ENCODE data around the gene HNF1B.
"Not testable (repeated sequence)": the region's sequence is repeated elsewhere in the genome, so short reads cannot be mapped to it uniquely, and the experiment has no call there.

HNF1B gene, protein sequence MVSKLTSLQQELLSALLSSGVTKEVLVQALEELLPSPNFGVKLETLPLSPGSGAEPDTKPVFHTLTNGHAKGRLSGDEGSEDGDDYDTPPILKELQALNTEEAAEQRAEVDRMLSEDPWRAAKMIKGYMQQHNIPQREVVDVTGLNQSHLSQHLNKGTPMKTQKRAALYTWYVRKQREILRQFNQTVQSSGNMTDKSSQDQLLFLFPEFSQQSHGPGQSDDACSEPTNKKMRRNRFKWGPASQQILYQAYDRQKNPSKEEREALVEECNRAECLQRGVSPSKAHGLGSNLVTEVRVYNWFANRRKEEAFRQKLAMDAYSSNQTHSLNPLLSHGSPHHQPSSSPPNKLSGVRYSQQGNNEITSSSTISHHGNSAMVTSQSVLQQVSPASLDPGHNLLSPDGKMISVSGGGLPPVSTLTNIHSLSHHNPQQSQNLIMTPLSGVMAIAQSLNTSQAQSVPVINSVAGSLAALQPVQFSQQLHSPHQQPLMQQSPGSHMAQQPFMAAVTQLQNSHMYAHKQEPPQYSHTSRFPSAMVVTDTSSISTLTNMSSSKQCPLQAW

DNA sequence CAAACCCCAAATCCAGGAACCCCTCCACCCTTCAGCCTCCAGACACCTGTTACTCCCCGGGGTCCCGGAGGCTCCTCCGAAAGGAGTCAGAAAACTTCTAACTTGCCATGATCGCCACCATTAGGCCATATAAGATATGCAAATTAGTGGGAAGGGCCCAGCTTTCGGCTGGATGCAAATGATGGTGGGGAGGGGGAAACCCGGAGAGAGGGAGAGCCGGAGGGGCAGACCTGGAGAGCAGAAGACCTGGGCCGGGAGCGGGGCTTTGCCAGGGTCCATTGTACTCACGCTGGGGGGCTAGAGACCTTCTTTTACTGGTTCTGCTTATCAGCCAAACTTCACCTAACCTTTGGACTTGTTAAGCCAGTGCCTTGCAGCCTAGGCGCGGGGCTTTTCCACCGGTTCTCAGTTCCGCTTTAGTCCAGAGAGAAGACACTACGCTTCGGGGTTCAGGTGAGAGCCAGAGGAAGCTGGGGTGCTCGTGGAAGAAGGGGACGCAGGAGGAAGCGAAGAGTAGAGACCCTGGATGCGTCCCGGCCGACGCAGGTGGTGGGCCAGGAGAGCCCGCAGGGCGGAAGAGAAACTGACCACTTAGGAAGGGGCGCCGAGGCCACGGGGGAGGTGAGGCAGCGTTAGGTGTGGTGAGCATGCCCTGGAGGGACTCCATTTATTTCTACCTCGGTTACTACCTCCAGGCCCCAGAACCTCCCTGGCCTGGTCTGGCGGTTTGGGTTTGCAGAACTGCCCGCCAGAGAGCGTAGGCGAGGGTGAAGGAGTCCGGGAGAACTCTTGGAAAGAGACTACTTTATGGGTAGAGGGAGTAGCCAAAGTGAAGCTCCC, at the start of gene HNF1B:
Gene HNF1B, minus strand, starts transcription at position 99 of the 840 bp plus-strand sequence. CDS start 175 bp downstream, outside the sequence.
- DNase-seq: no peak

DNA sequence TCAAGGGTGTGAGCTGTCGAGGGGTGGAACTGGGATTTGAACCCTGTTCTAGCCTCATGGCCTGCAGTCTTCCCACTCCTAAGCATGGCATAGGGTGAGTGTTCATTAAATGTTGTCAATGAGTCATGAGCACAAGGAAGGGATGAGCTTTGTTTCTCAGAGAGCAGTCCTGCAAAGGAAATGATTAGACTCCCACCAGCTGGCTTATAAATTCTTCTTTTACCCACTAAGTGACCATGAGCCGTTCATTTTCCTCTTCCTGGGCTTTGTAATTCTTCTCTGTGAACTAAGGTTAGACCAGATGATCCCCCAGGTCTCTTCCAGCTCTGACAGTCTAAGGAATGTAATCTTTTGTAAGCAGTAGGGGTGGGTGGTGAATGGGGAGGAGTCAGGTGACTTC, 47.9 kb upstream of the HNF1B start:
- peak; percentile 55 for DNase-seq

DNA sequence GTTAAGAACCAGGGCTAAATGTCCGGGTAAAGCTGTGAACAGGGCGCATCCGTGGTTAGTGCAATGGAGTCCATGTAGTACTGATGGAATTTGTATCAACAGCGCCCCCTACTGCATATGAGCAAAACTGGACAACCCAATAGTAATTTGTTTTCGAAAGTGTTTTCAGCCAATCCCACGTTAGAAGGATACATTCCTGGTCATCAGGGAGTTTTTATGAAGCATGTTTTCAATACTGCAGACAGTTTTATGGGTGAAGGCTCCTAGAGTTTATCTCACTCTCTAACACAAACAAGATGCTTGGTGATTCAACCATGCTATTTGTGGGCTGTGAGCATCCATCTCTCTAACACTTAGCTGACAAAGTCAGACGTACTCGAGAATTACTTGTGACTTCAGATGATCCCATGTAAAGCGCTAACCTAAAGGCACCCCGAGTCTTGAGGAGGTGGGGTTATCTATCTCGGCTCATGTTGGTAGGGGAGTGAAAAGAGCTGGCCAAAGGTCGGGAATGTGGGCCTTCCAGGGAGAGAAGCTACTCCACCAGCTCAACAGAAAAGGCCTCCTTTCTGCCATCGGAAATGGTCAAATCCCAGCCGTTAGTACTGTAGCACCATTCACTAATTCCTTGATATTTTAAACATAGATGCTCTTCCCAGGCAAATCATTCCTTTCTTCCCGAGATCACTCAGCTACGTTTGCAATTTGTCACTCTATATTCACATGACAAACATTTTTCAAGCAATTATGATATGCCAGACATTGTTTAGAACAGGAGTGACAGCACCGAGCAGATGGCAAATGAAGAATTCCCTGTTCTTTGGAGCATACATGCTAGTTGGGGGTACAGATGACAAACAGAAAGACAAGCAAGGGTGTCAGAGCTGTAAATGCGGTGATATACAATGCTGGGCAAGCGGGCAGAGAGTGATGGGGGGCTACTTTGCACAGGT, 46.9 kb upstream of the HNF1B start:
- peak; percentile 40 for DNase-seq

DNA sequence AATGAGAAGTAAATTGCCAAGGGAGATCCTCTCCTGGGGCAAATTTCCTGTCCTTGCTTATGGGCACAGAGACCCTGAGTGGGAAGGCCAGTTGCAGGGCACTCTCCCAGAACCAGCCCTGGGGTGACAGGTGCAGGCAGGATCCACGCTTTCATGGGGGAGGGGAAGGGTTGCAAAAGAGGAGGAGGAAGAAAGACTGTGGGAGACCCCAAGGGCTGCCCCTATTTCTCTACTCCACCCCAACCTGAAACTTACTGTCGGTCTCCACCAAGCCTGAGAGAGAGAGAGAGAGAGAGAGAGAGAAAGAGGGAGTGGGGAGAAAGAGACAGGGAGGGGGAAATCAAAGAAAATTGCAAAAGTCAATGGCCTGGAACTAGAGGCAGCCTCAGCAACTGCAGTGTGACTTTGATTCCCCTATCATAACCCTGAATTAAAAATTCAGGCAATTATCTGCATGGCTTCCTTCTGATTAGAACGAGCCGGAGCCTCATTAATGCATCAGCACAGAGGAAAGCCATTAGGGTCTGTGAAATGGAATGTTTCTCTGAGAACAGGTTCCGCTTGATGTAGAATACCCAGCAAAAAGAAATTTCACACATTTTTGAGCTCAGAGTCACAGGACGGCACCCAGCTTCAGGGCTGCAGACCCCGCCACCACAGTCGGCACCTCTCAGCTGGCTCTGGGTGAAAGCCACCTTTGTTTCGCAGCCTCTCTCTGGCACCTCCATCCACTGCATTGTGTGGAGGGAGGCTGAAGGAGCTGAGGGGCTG, 45.1 kb upstream of the HNF1B start:
- no peak for DNase-seq

DNA sequence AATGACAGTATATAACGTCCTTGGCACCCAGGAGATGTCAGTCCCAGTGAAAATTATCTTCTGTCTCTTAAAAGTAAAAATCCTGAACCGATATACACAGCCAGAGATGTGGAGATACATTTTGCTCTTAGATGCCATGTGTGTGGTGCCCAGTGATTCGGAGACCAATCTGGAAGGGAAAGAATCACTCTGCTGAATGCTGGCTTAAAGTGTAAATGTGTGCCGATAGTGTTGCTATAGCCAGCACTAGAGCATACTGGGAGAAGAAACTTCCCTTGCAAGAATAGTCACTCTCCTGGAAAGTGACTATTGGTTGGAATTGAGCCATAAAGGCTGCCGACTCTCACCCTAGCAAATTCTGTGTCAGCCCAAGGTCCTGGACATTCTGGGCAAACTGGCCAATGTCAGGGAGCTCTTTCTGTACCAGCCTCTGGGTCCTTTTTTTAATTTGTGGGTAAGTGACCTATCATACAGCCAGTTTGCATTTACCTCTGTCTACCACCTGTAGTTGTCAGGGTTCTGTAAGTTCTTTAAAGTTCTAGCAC, 44.2 kb upstream of the HNF1B start:
- DNase-seq: no peak

DNA sequence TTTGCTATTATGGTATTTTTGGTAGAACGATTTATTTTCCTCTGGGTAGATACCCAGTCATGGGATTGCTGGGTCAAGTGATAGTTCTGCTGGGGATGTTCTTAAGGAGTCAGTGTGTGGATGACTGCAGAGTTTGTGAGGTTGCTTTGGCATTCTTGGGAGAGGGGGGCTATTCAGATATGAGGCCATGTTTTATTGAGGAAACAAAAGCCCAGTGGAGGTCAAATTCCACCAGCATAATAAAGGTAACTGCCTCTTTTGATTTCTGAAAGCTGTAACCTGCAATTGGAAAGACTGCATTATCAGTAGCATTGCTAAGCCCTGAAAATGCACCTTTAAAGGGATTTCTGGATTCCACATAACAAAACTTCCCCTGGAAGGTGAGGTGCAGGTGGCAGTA, 43.7 kb upstream of the HNF1B start:
- no peak for DNase-seq

DNA sequence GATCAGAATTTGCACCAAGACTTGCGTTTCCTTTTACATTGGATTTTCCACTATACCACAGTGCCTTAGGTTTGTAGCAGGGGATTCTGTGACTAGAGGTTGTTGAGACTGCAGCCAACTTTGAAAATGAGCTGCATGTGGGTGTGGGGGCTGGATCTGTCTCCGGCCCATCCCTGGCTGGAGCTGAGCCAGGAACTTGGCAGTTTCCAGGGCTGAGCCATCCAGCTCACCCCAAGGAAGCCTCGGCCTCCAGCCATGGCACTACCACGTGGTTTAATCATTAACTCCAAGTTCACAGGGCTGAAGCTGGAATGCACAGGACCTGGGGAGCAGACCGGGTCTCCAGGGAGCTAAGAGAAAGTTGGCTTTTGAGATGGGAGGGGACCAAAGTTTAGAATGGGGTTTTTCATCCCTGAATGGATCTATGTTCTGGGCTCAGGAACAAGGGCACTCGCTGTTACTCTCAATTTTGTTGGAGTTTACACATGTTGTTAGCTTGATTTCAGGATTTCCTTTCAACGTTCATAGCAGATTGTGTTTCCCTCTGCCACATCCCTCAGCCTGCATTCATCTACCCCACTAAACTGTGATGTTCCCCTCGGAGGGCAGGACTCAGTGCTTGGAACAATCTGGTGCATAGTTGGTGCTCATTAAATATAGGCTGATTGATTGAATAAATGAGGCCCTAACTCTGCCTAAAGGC, 42.3 kb upstream of the HNF1B start:
- peak; percentile 24 for DNase-seq

DNA sequence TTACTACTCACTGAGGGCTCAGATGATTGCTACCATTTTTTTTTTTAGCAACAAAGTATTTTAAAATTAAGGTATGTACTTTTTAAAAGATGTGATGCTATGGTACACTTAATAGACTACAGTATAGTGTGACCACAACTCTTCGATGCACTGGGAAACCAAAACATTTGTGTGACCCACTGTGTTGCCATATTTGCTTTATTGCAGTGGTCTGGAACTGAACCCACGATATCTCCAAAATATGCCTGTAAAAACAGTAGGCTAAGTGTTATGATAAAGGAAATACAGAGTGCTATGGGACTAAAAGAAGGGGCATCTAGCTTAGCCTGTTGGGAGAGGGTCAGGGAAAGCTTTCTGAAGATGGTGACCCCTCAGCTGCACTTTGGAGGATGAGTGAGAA, 41.6 kb upstream of the HNF1B start:
- DNase-seq: no peak

DNA sequence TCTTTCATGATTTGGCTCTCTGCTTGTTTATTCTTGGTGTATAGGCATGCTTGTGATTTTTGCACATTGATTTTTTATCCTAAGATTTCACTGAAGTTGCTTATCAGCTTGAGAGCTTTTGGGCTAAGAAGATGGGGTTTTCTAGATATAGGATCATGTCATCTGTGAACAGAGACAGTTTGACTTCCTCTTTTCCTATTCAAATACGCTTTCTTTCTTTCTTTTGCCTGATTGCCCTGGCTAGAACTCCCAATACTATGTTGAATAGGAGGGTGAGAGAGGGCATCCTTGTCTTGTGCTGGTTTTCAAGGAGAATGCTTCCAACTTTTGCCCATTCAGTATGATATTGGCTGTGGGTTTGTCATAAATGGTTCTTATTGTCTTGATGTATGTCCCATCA, 37.6 kb upstream of the HNF1B start:
- not testable (repeated sequence) for DNase-seq

DNA sequence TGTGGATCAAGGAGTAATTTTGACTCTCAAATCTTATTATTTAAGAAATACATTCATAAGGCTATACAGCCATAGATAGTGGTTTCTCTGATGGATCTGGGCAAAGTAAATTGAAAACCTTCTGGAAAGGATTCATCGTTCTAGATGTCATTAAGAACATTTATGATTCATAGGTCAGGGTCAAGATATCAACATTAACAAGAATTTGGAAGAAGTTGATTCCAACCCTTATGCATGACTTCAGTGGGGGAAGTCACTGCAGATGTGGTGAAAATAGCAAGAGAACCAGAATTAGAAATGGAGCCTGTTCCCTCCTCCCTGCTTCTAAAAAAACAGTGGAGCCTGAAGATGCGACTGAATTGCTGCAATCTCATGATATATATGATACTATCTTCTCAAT, 36.6 kb upstream of the HNF1B start:
- no peak for DNase-seq

DNA sequence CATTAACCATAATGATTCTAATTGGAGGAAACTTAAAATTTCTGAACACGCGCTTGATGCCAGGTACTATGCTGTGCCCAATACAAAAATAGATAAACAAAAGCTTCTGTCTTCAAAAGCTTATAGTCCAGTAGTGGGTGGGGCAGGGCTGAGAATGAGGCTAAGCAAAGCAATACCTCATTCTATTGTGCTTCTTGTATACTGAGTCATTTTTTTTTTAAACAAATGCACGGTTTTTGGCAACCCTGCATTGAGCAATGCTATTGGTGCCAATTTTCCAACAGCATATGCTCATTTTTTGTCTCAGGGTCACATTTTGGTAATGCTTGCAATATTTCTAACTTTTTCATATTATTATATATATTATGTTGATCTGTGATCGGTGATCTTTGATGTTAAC, 34.7 kb upstream of the HNF1B start:
- no peak for DNase-seq

DNA sequence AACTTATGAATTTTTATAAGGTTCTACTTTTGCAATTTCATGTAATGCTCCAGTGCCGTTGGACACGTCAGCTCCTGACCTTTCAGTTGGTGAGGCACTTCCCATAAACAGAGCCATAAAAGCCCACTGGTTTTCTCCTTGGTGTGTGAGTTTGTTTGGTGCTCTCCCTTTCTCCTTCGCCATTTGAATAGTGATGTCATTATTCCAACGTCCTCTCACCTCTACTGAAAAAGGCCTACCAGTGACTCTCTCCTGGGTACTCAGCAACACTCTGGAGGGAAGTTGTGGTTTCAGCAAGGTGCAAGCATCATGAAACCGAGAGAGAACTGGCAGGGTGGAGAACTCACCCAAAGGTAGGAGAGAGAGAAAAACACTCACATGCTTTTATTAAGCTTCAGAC, 29.6 kb upstream of the HNF1B start:
- DNase-seq: no peak

DNA sequence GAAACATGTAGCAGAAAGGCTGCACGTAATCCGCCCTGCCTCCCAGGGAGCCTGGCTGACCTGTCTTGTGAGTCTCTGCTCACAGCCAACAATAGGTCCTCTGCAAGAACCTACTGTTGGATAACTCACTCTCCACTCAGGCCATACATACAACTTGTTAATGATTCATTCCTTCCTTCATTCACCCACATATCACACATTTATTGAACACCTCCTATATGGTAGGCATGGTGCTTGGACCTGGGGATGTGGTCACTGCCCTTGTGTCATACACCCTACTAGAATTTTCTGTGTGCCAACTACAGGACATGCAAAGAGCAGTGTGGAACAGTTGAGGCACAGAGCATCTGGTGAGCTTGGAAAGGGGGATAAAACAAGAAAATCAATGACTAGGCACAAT, 28.1 kb upstream of the HNF1B start:
- DNase-seq: no peak

DNA sequence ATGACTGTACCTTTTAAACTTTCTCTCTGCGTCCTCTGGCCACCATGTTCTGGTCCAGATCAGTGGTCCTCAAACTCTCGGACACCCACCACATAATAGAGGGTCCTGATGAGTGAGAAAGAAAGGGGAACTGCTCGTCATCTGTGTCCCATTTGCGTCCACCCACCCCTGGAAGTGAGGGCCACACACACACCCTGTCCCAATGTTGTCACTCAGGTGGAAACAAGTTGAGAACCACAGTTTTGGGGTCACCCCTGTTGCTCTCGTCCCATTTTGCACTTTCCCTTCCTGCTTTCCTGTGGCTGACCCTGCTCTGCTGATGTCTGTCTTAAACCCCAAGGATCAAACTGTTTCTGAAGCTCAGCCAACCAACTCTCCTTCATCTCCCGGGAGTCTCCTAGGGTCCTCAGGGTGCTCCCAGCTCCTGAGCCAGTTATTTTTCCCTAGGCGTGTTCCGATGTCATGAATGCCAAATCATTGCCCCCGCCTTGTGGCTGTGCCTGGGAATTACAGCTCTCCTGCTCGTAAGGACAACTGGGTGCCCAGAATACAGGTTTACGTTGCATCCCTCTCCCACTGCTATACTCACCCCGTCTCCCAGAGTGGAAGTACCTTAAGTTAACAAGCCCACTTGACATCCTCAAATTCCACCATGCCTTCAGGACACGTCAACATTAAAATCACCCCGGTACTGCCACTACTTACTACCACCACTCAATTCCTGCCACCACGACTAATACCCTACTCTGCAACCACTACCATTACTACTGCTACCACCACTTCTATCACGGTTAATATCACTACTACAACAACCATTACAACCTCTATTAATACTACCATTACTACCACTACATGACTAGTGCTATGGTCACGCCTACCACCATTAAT, 26.0 kb upstream of the HNF1B start:
- DNase-seq: peak; percentile 58

DNA sequence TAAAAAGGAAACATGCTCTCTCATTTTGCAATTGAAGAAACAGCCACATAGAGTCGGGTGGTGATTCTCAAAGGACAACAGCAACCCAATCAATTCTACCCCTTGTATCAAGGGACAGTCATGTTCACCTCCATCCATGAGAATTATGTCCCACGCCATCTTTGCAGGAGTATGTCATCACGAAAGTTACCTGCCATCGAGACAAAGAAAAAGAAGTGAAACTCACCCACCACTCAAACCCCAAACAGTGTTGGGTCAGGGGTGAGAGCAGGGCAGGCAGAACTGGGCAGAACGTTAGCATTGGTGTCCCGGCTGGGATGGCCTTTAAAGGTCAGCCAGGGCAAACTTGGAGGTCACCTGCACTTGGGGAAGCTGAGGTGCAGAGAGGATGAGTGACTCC, 24.2 kb upstream of the HNF1B start:
- DNase-seq: no peak

DNA sequence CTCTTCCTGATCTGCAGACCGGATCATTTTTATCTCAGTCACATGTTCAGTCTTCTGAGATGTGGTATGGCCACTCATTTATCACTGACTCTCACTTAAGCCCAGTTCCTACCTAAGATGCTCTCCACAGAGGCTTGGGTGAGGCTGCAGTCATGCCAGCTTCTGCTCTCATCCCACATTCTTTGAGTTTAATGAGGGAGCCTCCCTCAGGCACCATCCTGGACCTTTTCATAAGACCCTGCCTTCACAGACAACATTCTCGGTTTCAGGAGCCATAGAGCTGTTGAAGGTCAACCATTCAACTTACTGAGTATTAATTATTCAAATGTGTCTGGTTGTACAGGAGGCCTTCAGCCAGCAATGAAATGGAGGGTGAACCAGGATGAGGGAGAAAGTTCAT, 23.6 kb upstream of the HNF1B start:
- no peak for DNase-seq

DNA sequence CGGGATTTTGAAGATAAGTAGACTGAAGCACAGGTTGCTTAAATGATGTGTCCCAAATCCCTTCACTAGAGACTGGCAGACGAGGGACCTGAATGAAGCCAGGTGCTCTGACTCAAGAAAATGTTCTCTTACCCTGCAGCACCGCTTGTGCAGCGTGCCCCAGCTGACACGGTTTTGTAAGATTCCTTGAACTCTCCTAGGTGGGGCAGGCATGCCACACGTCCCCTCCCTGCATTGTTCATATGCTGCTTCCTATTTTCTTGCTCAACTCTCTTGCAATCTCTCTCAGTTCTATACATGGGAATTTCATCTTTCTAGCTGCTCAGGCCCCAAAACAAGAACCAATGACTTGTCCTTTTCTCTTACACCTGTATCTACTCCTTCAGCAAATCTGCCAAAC, 22.1 kb upstream of the HNF1B start:
- no peak for DNase-seq

DNA sequence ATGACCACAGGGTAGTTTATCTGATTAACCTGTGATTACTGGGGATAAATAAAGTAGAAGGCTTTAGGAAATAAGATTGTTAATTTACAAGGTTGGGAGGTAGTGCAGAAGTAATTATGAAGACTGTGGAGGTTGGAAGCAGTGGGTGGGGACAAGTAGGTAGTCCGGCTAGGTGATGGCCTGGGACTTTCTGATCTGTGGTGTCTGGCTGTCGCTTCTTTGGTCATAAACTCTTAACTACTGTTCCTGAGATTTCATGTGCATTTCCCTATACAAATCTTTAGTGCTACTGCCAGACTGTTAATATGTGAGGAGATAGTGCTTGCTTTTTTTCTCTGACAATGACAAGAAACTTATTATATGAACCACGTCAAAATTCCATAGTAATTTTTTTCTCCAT, 19.5 kb upstream of the HNF1B start:
- no peak for DNase-seq

DNA sequence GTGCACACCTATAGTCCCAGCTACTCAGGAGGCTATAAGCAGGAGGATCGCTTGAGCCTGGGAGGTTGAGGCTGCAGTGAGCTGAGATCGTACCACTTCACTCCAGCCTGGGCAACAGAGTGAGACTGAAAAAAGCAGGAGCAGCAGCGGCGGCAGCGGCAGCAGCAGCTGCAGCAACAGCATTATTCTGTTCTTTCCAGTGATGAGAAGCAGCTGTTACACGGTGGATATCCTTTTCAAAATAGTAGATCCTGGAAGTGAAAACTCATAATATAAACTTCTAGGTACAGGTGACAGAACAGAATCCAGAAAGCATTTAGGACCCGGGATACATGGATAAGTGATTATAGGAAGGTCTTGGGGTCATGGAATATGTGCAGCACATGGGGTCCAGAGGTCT, 17.8 kb upstream of the HNF1B start:
- DNase-seq: no peak

DNA sequence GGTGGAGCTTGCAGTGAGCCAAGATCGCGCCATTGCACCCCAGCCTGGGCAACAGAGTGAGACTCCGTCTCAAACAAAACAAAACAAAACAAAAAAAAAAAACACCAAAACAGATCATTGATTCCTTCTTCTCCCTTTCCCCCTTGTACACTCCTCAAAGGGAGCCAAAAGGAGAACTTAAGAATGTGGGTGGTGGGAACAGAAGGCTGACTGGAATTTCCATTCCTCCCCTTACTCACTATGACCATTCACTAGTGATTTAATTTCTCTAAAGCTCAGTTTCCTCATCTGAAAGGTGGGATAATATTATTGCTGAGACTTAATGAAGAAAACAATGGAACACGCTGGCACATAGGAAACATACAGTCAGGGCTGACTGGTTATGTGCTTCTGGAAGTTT, 17.1 kb upstream of the HNF1B start:
- no peak for DNase-seq
